ENCODE measurements around the gene FGD3.

DNA sequence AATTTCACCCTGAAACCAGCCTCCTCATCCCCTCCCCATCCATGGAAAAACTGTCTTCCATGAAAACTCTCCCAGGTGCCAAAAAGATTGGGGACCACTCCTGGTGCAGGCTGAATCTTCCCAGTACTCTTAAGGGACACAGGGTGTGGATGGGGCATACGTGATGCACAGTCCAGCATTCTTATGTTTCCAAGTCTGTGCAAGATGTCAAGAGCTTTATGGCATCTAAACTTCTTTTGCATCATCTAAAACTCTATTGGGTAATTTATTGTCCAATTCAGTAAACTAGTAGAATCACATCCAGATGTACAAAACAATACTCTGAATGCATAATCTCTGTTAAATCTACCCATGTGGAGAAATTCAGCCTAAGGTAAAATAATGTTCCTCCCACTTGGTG lies 9.3 kb upstream of the FGD3 start:
- TF ChIP-seq, protein P1, sequence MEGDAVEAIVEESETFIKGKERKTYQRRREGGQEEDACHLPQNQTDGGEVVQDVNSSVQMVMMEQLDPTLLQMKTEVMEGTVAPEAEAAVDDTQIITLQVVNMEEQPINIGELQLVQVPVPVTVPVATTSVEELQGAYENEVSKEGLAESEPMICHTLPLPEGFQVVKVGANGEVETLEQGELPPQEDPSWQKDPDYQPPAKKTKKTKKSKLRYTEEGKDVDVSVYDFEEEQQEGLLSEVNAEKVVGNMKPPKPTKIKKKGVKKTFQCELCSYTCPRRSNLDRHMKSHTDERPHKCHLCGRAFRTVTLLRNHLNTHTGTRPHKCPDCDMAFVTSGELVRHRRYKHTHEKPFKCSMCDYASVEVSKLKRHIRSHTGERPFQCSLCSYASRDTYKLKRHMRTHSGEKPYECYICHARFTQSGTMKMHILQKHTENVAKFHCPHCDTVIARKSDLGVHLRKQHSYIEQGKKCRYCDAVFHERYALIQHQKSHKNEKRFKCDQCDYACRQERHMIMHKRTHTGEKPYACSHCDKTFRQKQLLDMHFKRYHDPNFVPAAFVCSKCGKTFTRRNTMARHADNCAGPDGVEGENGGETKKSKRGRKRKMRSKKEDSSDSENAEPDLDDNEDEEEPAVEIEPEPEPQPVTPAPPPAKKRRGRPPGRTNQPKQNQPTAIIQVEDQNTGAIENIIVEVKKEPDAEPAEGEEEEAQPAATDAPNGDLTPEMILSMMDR (conservative IDR thresholded peaks at IDR 0.05): no peak
- TF ChIP-seq ZFX (IDR thresholded peaks at IDR 0.05): no peak

Measured in C4-2B (cell line).